Naive B cell (primary cell): ENCODE results near the gene GDPD2. TPM values are rescaled to one million over a fixed set of nuclear protein-coding genes. Genes with fewer than 3 reads are reported as not detected.
"Not testable (repeated sequence)": the region's sequence is repeated elsewhere in the genome, so short reads cannot be mapped to it uniquely, and the experiment has no call there.

Experiments
- ATAC-seq, 2 donors: fragments of 150-1000 bp; cut with Tn5 transposase; 2 replicates each; pipeline ENCODE4 v1.10.0; 2021; ENCODE audit warnings: low read depth in 2 of 2, mild to moderate bottlenecking in 2 of 2, moderate library complexity in 2 of 2
- DNase-seq: peaks from one replicate; pipeline ENCODE4 v3.0.0; 2022
- H3K27ac Mint-ChIP-seq, 6 donors: one replicate each; pipeline ENCODE4 v1.8.0; 2020 to 2022; ENCODE audit warnings: mild to moderate bottlenecking in 6 of 6, mixed read lengths in 6 of 6, moderate library complexity in 5 of 6, inconsistent platforms in 2 of 6
- H3K27me3 Mint-ChIP-seq, 3 donors: one replicate each; pipeline ENCODE4 v1.8.0; 2021 to 2022; ENCODE audit warnings: mixed read lengths in 3 of 3, mild to moderate bottlenecking in 1 of 3
- H3K36me3 Mint-ChIP-seq, 2 donors: one replicate each; pipeline ENCODE4 v1.8.0; 2020 to 2022; ENCODE audit warnings: mixed read lengths in 2 of 2, inconsistent platforms in 1 of 2, mild to moderate bottlenecking in 1 of 2
- H3K4me1 Mint-ChIP-seq, 3 donors: one replicate each; pipeline ENCODE4 v1.8.0; 2020 to 2022; ENCODE audit warnings: mixed read lengths in 3 of 3, inconsistent platforms in 1 of 3, mild to moderate bottlenecking in 1 of 3, moderate library complexity in 1 of 3
- H3K4me3 Mint-ChIP-seq, 8 donors: one replicate each; pipeline ENCODE4 v1.8.0; 2020 to 2022; ENCODE audit warnings: mild to moderate bottlenecking in 8 of 8, mixed read lengths in 8 of 8, moderate library complexity in 8 of 8, inconsistent platforms in 2 of 8
- H3K9me3 Mint-ChIP-seq, 7 donors: one replicate each; pipeline ENCODE4 v1.8.0; 2020 to 2022; ENCODE audit warnings: mixed read lengths in 7 of 7, mild to moderate bottlenecking in 5 of 7, inconsistent platforms in 2 of 7, moderate library complexity in 1 of 7
- polyA plus RNA-seq, 6 donors: library from polyadenylated mRNA; unstranded; fragments of 300-500 nt; fragmentation: Illumina TruSeq; gene quantifications; one replicate each; pipeline ENCODE4 v1.2.3, GENCODE V29; 2021; ENCODE audit warnings: low read depth in 6 of 6

GDPD2 gene
- polyA plus RNA-seq = not detected

- H3K27ac Mint-ChIP-seq = no peak within 1 kb of the TSS
- H3K36me3 Mint-ChIP-seq = no peaks in the 10 kb centered on the region
- no peak within 1 kb of the TSS for H3K4me3 Mint-ChIP-seq
- H3K27me3 Mint-ChIP-seq = peaks cover 0 to 23% (median 8%) of the 10 kb centered on the region in 3 donors
- H3K4me1 Mint-ChIP-seq = no peaks in the 10 kb centered on the region
- H3K9me3 Mint-ChIP-seq = peaks cover 0 to 1% (median 0%) of the 10 kb centered on the region in 7 donors
- no peak for ATAC-seq
- DNase-seq = no peak
These were observed at the start of gene GDPD2 for GRCh38 chrX:70422851-70423341. TSS of gene GDPD2 (plus strand) at chrX:70423314. CDS start at chrX:70424985, 1,671 bp downstream.

GRCh38 chrX:70386235-70386634 lies 36.9 kb upstream of the GDPD2 start:
- Mint-ChIP-seq H3K27ac (no peak overlapping the region), H3K4me3 (no peak overlapping the region), H3K36me3 (no peaks in the 10 kb centered on the region), H3K27me3 (no peaks in the 10 kb centered on the region), H3K4me1 (no peaks in the 10 kb centered on the region), H3K9me3 (peaks cover 0 to 3% (median 0%) of the 10 kb centered on the region in 7 donors)
- ATAC-seq (no peak), DNase-seq (no peak)

- H3K4me3 Mint-ChIP-seq = peak overlapping the region in 2 of 8 donors; percentile 0 to 20
- peak overlapping the region; percentile 12 to 82 (median 56) for H3K27ac Mint-ChIP-seq
- DNase-seq (no peak), ATAC-seq (peak; percentile 52 to 77)
- H3K9me3 Mint-ChIP-seq = peaks cover 0 to 6% (median 2%) of the 10 kb centered on the region in 7 donors
- no peaks in the 10 kb centered on the region for H3K27me3 Mint-ChIP-seq
- H3K36me3 Mint-ChIP-seq = no peaks in the 10 kb centered on the region
- H3K4me1 Mint-ChIP-seq = no peaks in the 10 kb centered on the region
These were observed 24.2 kb upstream of the GDPD2 start for GRCh38 chrX:70398899-70399298.

GRCh38 chrX:70400181-70400580 lies 22.9 kb upstream of the GDPD2 start:
- not testable (repeated sequence) for H3K36me3 Mint-ChIP-seq, H3K27ac Mint-ChIP-seq, ATAC-seq, H3K27me3 Mint-ChIP-seq, H3K4me3 Mint-ChIP-seq, H3K9me3 Mint-ChIP-seq, DNase-seq, H3K4me1 Mint-ChIP-seq

- Mint-ChIP-seq H3K36me3 (no peaks in the 10 kb centered on the region), H3K4me1 (no peaks in the 10 kb centered on the region), H3K27me3 (no peaks in the 10 kb centered on the region), H3K27ac (no peak overlapping the region), H3K9me3 (no peaks in the 10 kb centered on the region), H3K4me3 (no peak overlapping the region)
- ATAC-seq = no peak
- no peak for DNase-seq
These were observed 20.4 kb upstream of the GDPD2 start for GRCh38 chrX:70402721-70403120.

- H3K4me3 Mint-ChIP-seq = no peak overlapping the region
- H3K4me1 Mint-ChIP-seq = no peaks in the 10 kb centered on the region
- no peak overlapping the region for H3K27ac Mint-ChIP-seq
- H3K36me3 Mint-ChIP-seq = no peaks in the 10 kb centered on the region
- ATAC-seq = no peak
- no peak for DNase-seq
- no peaks in the 10 kb centered on the region for H3K27me3 Mint-ChIP-seq
- no peaks in the 10 kb centered on the region for H3K9me3 Mint-ChIP-seq
These were observed 18.1 kb upstream of the GDPD2 start for GRCh38 chrX:70405003-70405402.

- Mint-ChIP-seq H3K4me3 (no peak overlapping the region), H3K27ac (no peak overlapping the region), H3K27me3 (no peaks in the 10 kb centered on the region), H3K36me3 (no peaks in the 10 kb centered on the region), H3K4me1 (no peaks in the 10 kb centered on the region), H3K9me3 (no peaks in the 10 kb centered on the region)
- ATAC-seq (no peak), DNase-seq (no peak)
These were observed 12.2 kb upstream of the GDPD2 start for GRCh38 chrX:70410921-70411320.

- no peaks in the 10 kb centered on the region for H3K27me3 Mint-ChIP-seq
- no peaks in the 10 kb centered on the region for H3K36me3 Mint-ChIP-seq
- H3K4me1 Mint-ChIP-seq = no peaks in the 10 kb centered on the region
- ATAC-seq = no peak
- H3K9me3 Mint-ChIP-seq = no peaks in the 10 kb centered on the region
- H3K27ac Mint-ChIP-seq = no peak overlapping the region
- no peak overlapping the region for H3K4me3 Mint-ChIP-seq
- no peak for DNase-seq
These were observed 11.6 kb upstream of the GDPD2 start for GRCh38 chrX:70411475-70411874.

GRCh38 chrX:70421618-70422017 lies 1.5 kb upstream of the GDPD2 start:
- ATAC-seq = no peak
- DNase-seq = no peak
- Mint-ChIP-seq H3K4me1 (no peaks in the 10 kb centered on the region), H3K4me3 (no peak overlapping the region), H3K27ac (peak overlapping the region in 1 of 6 donors; percentile 4), H3K36me3 (no peaks in the 10 kb centered on the region), H3K9me3 (peaks cover 0 to 1% (median 0%) of the 10 kb centered on the region in 7 donors), H3K27me3 (peaks cover 0 to 23% (median 8%) of the 10 kb centered on the region in 3 donors)

GRCh38 chrX:70423936-70424675 lies 992 bp downstream of the GDPD2 start:
- Mint-ChIP-seq H3K4me1 (no peaks in the 10 kb centered on the region), H3K27me3 (peaks cover 0 to 28% (median 8%) of the 10 kb centered on the region in 3 donors), H3K4me3 (no peak overlapping the region), H3K9me3 (peaks cover 0 to 1% (median 0%) of the 10 kb centered on the region in 7 donors), H3K36me3 (no peaks in the 10 kb centered on the region), H3K27ac (no peak overlapping the region)
- DNase-seq = no peak
- no peak for ATAC-seq

- no peak overlapping the region for H3K27ac Mint-ChIP-seq
- no peaks in the 10 kb centered on the region for H3K4me1 Mint-ChIP-seq
- H3K4me3 Mint-ChIP-seq = no peak overlapping the region
- H3K27me3 Mint-ChIP-seq = peaks cover 0 to 29% (median 8%) of the 10 kb centered on the region in 3 donors
- DNase-seq (no peak), ATAC-seq (no peak)
- no peaks in the 10 kb centered on the region for H3K36me3 Mint-ChIP-seq
- peaks cover 0 to 1% (median 0%) of the 10 kb centered on the region in 7 donors for H3K9me3 Mint-ChIP-seq
These were observed 1.7 kb downstream of the GDPD2 start for GRCh38 chrX:70424801-70425200.

- H3K36me3 Mint-ChIP-seq = no peaks in the 10 kb centered on the region
- peak overlapping the region in 1 of 6 donors; percentile 41 for H3K27ac Mint-ChIP-seq
- peaks cover 0 to 5% (median 0%) of the 10 kb centered on the region in 3 donors for H3K4me1 Mint-ChIP-seq
- H3K4me3 Mint-ChIP-seq = no peak overlapping the region
- ATAC-seq (no peak), DNase-seq (no peak)
- peaks cover 0 to 29% (median 8%) of the 10 kb centered on the region in 3 donors for H3K27me3 Mint-ChIP-seq
- H3K9me3 Mint-ChIP-seq = peaks cover 0 to 1% (median 0%) of the 10 kb centered on the region in 7 donors
These were observed 3.5 kb downstream of the GDPD2 start for GRCh38 chrX:70426286-70427278.

- no peak for ATAC-seq
- Mint-ChIP-seq H3K27me3 (peaks cover 0 to 29% (median 8%) of the 10 kb centered on the region in 3 donors), H3K36me3 (no peaks in the 10 kb centered on the region), H3K27ac (peak overlapping the region in 1 of 6 donors; percentile 15), H3K4me3 (no peak overlapping the region), H3K9me3 (peaks cover 0 to 1% (median 0%) of the 10 kb centered on the region in 7 donors), H3K4me1 (peaks cover 0 to 5% (median 0%) of the 10 kb centered on the region in 3 donors)
- DNase-seq = no peak
These were observed 4.3 kb downstream of the GDPD2 start for GRCh38 chrX:70427365-70427764.
